Measurements from ENCODE around the gene RAB21. TPM values are rescaled to one million over a fixed set of nuclear protein-coding genes. Genes with fewer than 3 reads are reported as not detected.

Gene RAB21
- total RNA-seq, 1 experiment from 2014 or later, result 115 TPM

GRCh38 chr12:71746974-71747611 lies 7.6 kb upstream of the RAB21 start:
- intact Hi-C loops (cut with micrococcal nuclease; ENCODE audit: unreplicated experiment), result loop anchor here (1.0 to 10.0 kb wide), 5 partner anchors 61 to 532 kb away; partner anchors contain the start of genes THAP2 and TMEM19
- Mint-ChIP-seq H3K4me3 (ENCODE audit: low read depth, unreplicated experiment) (no peak overlapping the region), H3K27me3 (ENCODE audit: unreplicated experiment) (peaks cover 38% of the 10 kb centered on the region), H3K4me1 (ENCODE audit: low read depth, unreplicated experiment) (no peaks in the 10 kb centered on the region), H3K9me3 (ENCODE audit: low read depth, unreplicated experiment) (no peaks in the 10 kb centered on the region), H3K27ac (ENCODE audit: unreplicated experiment) (no peak overlapping the region), H3K36me3 (ENCODE audit: insufficient read depth, unreplicated experiment) (no peaks in the 10 kb centered on the region)
- CTCF ChIA-PET, result interaction anchor here (0.5 to 2.9 kb wide), 18 partner anchors 15 to 732 kb away, joined by 3 to 42 read pairs (median 4); partner anchors contain the start of genes THAP2, TMEM19 and ZFC3H1
- peak; percentile 61 for DNase-seq
- peak; percentile 72 for TF ChIP-seq CTCF (IDR thresholded peaks at IDR 0.05; ENCODE audit: unreplicated experiment)
- no TSS peak for BruUV-seq (replicated peaks)

- H3K9me3 Mint-ChIP-seq (ENCODE audit: low read depth, unreplicated experiment), result no peaks in the 10 kb centered on the region
- no peaks in the 10 kb centered on the region for H3K4me1 Mint-ChIP-seq (ENCODE audit: low read depth, unreplicated experiment)
- BruUV-seq (replicated peaks), result no TSS peak
- intact Hi-C loops (cut with micrococcal nuclease; ENCODE audit: unreplicated experiment), result loop anchor here (10.0 kb wide), 1 partner anchor 533 kb away; no protein-coding TSS in a partner anchor
- DNase-seq, result no peak
- H3K4me3 Mint-ChIP-seq (ENCODE audit: low read depth, unreplicated experiment), result no peak overlapping the region
- H3K36me3 Mint-ChIP-seq (ENCODE audit: insufficient read depth, unreplicated experiment), result no peaks in the 10 kb centered on the region
- peaks cover 47% of the 10 kb centered on the region for H3K27me3 Mint-ChIP-seq (ENCODE audit: unreplicated experiment)
- CTCF ChIA-PET, result interaction anchor here (1.6 to 2.9 kb wide), 3 partner anchors 62 to 112 kb away, joined by 26 to 42 read pairs (median 27); partner anchors contain the start of genes THAP2, TMEM19 and ZFC3H1
- H3K27ac Mint-ChIP-seq (ENCODE audit: unreplicated experiment), result no peak overlapping the region
- no peak for TF ChIP-seq CTCF (IDR thresholded peaks at IDR 0.05; ENCODE audit: unreplicated experiment)
Observed at GRCh38 chr12:71748081-71748850, 6.4 kb upstream of the RAB21 start.

GRCh38 chr12:71749666-71750065 lies 5.0 kb upstream of the RAB21 start:
- H3K36me3 Mint-ChIP-seq (ENCODE audit: insufficient read depth, unreplicated experiment), result peaks cover 11% of the 10 kb centered on the region
- H3K27me3 Mint-ChIP-seq (ENCODE audit: unreplicated experiment), result peaks cover 47% of the 10 kb centered on the region
- intact Hi-C loops (cut with micrococcal nuclease; ENCODE audit: unreplicated experiment), result loop anchor here (10.0 kb wide), 1 partner anchor 535 kb away; no protein-coding TSS in a partner anchor
- no peaks in the 10 kb centered on the region for H3K9me3 Mint-ChIP-seq (ENCODE audit: low read depth, unreplicated experiment)
- CTCF ChIA-PET, result no interaction called here
- no peak for TF ChIP-seq CTCF (IDR thresholded peaks at IDR 0.05; ENCODE audit: unreplicated experiment)
- no TSS peak for BruUV-seq (replicated peaks)
- H3K4me3 Mint-ChIP-seq (ENCODE audit: low read depth, unreplicated experiment), result no peak overlapping the region
- H3K4me1 Mint-ChIP-seq (ENCODE audit: low read depth, unreplicated experiment), result peaks cover 7% of the 10 kb centered on the region
- no peak overlapping the region for H3K27ac Mint-ChIP-seq (ENCODE audit: unreplicated experiment)
- DNase-seq, result no peak

GRCh38 chr12:71752891-71753290 lies 1.8 kb upstream of the RAB21 start:
- peaks cover 7% of the 10 kb centered on the region for H3K4me1 Mint-ChIP-seq (ENCODE audit: low read depth, unreplicated experiment)
- H3K4me3 Mint-ChIP-seq (ENCODE audit: low read depth, unreplicated experiment), result no peak overlapping the region
- CTCF ChIA-PET, result no interaction called here
- no peaks in the 10 kb centered on the region for H3K9me3 Mint-ChIP-seq (ENCODE audit: low read depth, unreplicated experiment)
- no peak overlapping the region for H3K27ac Mint-ChIP-seq (ENCODE audit: unreplicated experiment)
- no peak for TF ChIP-seq CTCF (IDR thresholded peaks at IDR 0.05; ENCODE audit: unreplicated experiment)
- intact Hi-C loops (cut with micrococcal nuclease; ENCODE audit: unreplicated experiment), result no loop called here
- BruUV-seq (replicated peaks), result no TSS peak
- no peak for DNase-seq
- peaks cover 43% of the 10 kb centered on the region for H3K36me3 Mint-ChIP-seq (ENCODE audit: insufficient read depth, unreplicated experiment)
- peaks cover 47% of the 10 kb centered on the region for H3K27me3 Mint-ChIP-seq (ENCODE audit: unreplicated experiment)

All from Calu3 (cell line).